Hematopoietic multipotent progenitor cell treated with erythropoietin and hydrocortisone succinate and interleukin-3 and kit ligand, for 4 days (in vitro differentiated cells): ENCODE results near the gene HSPA6.
"Not testable (repeated sequence)": the region's sequence is repeated elsewhere in the genome, so short reads cannot be mapped to it uniquely, and the experiment has no call there.

Source experiments
- DNase-seq: peaks from one replicate; pipeline ENCODE4 v3.0.0-alpha.2; 2015

The HSPA6 gene

GRCh38 chr1:161563522-161563921, 39.2 kb downstream of the HSPA6 start:
- DNase-seq, result not testable (repeated sequence)

DNA sequence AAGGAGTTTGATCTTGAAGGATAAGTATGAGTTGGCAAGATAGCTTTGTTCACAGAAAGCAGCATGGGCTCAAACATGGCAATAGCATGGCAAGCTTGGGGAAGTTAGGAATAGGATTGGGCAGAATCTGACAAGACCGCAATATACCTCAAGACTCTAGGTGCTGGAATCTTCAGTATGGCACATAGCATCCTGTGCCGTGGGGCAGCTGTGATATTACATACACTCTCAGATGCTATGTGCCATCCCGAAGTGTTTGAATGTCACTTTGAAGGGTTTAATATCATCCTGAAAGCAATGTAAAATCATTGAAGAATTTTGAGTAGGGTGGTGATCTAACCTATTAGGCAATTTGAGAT, 42.2 kb downstream of the HSPA6 start:
- not testable (repeated sequence) for DNase-seq

- not testable (repeated sequence) for DNase-seq
These were observed 47.4 kb downstream of the HSPA6 start for GRCh38 chr1:161571703-161572102.
